ENCODE results near the gene SUCLG2. TPM values are rescaled to one million over a fixed set of nuclear protein-coding genes. Genes with fewer than 3 reads are reported as not detected.
A peak's percentile ranks its signal among the peaks of the same experiment; 100 is the strongest.

The SUCLG2 gene
- total and polyA plus RNA-seq, 2 donors (not counting 1 experiment from before 2014, with no cell fraction given): 56.8 to 87.4 TPM

DNA sequence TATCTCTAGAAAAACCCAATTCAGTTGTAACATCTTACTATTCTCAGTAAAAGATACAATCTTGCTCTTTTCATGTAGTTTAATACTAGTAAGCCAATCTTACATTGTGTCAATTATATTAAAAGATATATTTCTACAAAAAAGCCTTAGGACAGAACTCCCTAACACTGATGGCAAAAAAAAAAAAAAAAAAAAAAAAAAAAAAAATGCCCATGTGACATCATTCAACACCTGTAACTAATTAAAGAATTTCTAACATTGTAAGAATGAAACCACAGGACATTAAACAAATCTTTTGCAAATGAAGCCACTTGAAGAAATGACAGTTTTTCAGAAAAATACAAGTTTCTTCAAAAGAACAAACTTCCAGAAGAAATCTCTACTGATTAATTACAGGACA, 119.8 kb downstream of the SUCLG2 start:
- Histone ChIP-seq H3K27ac (ENCODE audit: insufficient read depth, low read length) (no peak overlapping the region), H3K36me3 (ENCODE audit: control insufficient read depth, insufficient read depth, low read length) (no peaks in the 10 kb centered on the region), H3K9me3 (ENCODE audit: control insufficient read depth, insufficient read depth, low read depth, low read length) (no peaks in the 10 kb centered on the region), H3K4me2 (ENCODE audit: extremely low read depth, insufficient read depth, low read length) (no peak overlapping the region), H3K79me2 (ENCODE audit: control insufficient read depth, insufficient read depth, low read length) (no peaks in the 10 kb centered on the region), H3K9ac (ENCODE audit: insufficient read depth, low read length) (no peak overlapping the region), H2AFZ (ENCODE audit: low read length) (no peak overlapping the region), H3K27me3 (ENCODE audit: control insufficient read depth, insufficient read depth, low read length) (no peaks in the 10 kb centered on the region), H3K4me3 (replicated peaks in 1 of 4; ENCODE audit: control extremely low read depth in 1 of 4, insufficient read depth in 1 of 4, low read depth in 3 of 4, low read length in 4 of 4) (no peak overlapping the region), H4K20me1 (ENCODE audit: control insufficient read depth, extremely low read depth, insufficient read depth, low read length) (no peaks in the 10 kb centered on the region), H3K4me1 (ENCODE audit: control insufficient read depth, extremely low read depth, insufficient read depth, low read length) (peaks cover 14% of the 10 kb centered on the region)
- TF ChIP-seq, protein P1, sequence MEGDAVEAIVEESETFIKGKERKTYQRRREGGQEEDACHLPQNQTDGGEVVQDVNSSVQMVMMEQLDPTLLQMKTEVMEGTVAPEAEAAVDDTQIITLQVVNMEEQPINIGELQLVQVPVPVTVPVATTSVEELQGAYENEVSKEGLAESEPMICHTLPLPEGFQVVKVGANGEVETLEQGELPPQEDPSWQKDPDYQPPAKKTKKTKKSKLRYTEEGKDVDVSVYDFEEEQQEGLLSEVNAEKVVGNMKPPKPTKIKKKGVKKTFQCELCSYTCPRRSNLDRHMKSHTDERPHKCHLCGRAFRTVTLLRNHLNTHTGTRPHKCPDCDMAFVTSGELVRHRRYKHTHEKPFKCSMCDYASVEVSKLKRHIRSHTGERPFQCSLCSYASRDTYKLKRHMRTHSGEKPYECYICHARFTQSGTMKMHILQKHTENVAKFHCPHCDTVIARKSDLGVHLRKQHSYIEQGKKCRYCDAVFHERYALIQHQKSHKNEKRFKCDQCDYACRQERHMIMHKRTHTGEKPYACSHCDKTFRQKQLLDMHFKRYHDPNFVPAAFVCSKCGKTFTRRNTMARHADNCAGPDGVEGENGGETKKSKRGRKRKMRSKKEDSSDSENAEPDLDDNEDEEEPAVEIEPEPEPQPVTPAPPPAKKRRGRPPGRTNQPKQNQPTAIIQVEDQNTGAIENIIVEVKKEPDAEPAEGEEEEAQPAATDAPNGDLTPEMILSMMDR (conservative IDR thresholded peaks at IDR 0.05 in 1 of 2, IDR thresholded peaks at IDR 0.05 in 1 of 2; ENCODE audit: low read depth in 1 of 2, low read length in 2 of 2): no peak
- TF ChIP-seq EZH2 (IDR thresholded peaks at IDR 0.05; ENCODE audit: low read length, missing control alignments): no peak
- no peak for DNase-seq (ENCODE audit: low read depth in 2 of 2)

DNA sequence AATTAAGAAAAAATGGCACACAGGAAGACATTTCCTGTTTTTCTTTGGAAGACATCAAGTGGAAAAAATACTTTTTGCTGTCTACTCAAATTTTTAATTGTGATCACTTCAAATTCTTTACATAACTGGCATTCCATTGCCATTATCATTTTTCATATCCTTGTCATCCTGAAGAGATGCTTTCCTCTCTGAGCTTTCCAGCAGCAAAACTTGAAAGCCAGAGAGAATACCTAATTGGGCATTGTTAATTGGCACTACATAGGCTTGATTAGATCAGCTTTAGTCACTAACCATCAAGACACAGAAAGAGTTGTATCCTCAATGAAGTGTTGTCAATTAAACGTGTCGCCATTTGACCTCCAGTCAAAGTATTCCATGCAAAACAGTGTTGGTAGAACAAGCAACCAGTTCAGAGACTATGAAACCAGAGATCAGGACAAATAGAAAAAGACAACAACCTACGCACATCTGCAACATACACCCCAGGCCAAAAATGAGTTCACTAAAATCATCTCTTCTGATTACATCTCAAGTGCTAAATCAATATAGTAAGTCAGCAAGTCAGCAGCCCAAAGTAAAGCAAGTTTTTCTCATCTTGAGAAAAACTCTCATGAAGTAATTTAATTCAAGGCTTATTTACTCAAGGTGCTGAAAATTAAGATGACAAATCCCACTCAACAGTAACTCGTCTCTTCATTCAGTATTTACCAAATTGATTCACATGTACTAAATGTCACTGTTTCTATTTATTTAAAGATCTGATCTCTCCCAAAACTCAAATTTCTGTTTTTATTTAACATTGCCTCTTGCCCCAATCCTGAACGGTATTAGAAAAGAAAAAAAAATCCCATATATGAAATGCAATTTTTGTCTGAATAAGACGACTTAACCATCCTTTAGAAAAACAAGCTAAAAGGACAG, 123.0 kb downstream of the SUCLG2 start:
- no peaks in the 10 kb centered on the region for H3K9me3 ChIP-seq (ENCODE audit: control insufficient read depth, insufficient read depth, low read depth, low read length)
- H2AFZ ChIP-seq (ENCODE audit: low read length): no peak overlapping the region
- H3K27ac ChIP-seq (ENCODE audit: insufficient read depth, low read length): no peak overlapping the region
- H3K4me2 ChIP-seq (ENCODE audit: extremely low read depth, insufficient read depth, low read length): no peak overlapping the region
- no peak overlapping the region for H3K4me3 ChIP-seq (replicated peaks in 1 of 4; ENCODE audit: control extremely low read depth in 1 of 4, insufficient read depth in 1 of 4, low read depth in 3 of 4, low read length in 4 of 4)
- no peak overlapping the region for H3K9ac ChIP-seq (ENCODE audit: insufficient read depth, low read length)
- H4K20me1 ChIP-seq (ENCODE audit: control insufficient read depth, extremely low read depth, insufficient read depth, low read length): no peaks in the 10 kb centered on the region
- no peak for TF ChIP-seq EZH2 (IDR thresholded peaks at IDR 0.05; ENCODE audit: low read length, missing control alignments)
- TF ChIP-seq, protein P1 (conservative IDR thresholded peaks at IDR 0.05 in 1 of 2, IDR thresholded peaks at IDR 0.05 in 1 of 2; ENCODE audit: low read depth in 1 of 2, low read length in 2 of 2): no peak
- no peaks in the 10 kb centered on the region for H3K36me3 ChIP-seq (ENCODE audit: control insufficient read depth, insufficient read depth, low read length)
- no peaks in the 10 kb centered on the region for H3K27me3 ChIP-seq (ENCODE audit: control insufficient read depth, insufficient read depth, low read length)
- peak in 1 of 2 donors; percentile 39 for DNase-seq (ENCODE audit: low read depth in 2 of 2)
- peaks cover 18% of the 10 kb centered on the region for H3K4me1 ChIP-seq (ENCODE audit: control insufficient read depth, extremely low read depth, insufficient read depth, low read length)
- H3K79me2 ChIP-seq (ENCODE audit: control insufficient read depth, insufficient read depth, low read length): no peaks in the 10 kb centered on the region

GRCh38 chr3:67529915-67530314, 124.5 kb downstream of the SUCLG2 start:
- Histone ChIP-seq H3K27me3 (ENCODE audit: control insufficient read depth, insufficient read depth, low read length) (no peaks in the 10 kb centered on the region), H3K27ac (ENCODE audit: insufficient read depth, low read length) (no peak overlapping the region), H3K36me3 (ENCODE audit: control insufficient read depth, insufficient read depth, low read length) (no peaks in the 10 kb centered on the region), H3K9ac (ENCODE audit: insufficient read depth, low read length) (no peak overlapping the region), H3K79me2 (ENCODE audit: control insufficient read depth, insufficient read depth, low read length) (no peaks in the 10 kb centered on the region), H3K4me3 (replicated peaks in 1 of 4; ENCODE audit: control extremely low read depth in 1 of 4, insufficient read depth in 1 of 4, low read depth in 3 of 4, low read length in 4 of 4) (no peak overlapping the region), H3K4me2 (ENCODE audit: extremely low read depth, insufficient read depth, low read length) (no peak overlapping the region), H2AFZ (ENCODE audit: low read length) (no peak overlapping the region), H3K9me3 (ENCODE audit: control insufficient read depth, insufficient read depth, low read depth, low read length) (no peaks in the 10 kb centered on the region), H4K20me1 (ENCODE audit: control insufficient read depth, extremely low read depth, insufficient read depth, low read length) (no peaks in the 10 kb centered on the region), H3K4me1 (ENCODE audit: control insufficient read depth, extremely low read depth, insufficient read depth, low read length) (peaks cover 20% of the 10 kb centered on the region)
- peak; percentile 33 to 39 for DNase-seq (ENCODE audit: low read depth in 2 of 2)
- no peak for TF ChIP-seq EZH2 (IDR thresholded peaks at IDR 0.05; ENCODE audit: low read length, missing control alignments)
- TF ChIP-seq, protein P1 (conservative IDR thresholded peaks at IDR 0.05 in 1 of 2, IDR thresholded peaks at IDR 0.05 in 1 of 2; ENCODE audit: low read depth in 1 of 2, low read length in 2 of 2): no peak
